Stimulated activated naive CD8-positive, alpha-beta T cell treated with anti-CD3 and anti-CD28 coated beads, Interleukin-15, Interleukin-2, amounts not matched to agents 100 ng/mL and 50 ng/mL, for 24 hours (primary cell): Measurements from ENCODE around the gene FAM111A.

Source experiments
- H3K27ac Mint-ChIP-seq: one replicate; pipeline ENCODE4 v1.8.0; 2021; ENCODE audit warnings: mild to moderate bottlenecking, mixed read lengths
- H3K27me3 Mint-ChIP-seq: one replicate; pipeline ENCODE4 v1.8.0; 2021; ENCODE audit warnings: mixed read lengths
- H3K36me3 Mint-ChIP-seq: one replicate; pipeline ENCODE4 v1.8.0; 2021; ENCODE audit warnings: low read depth, mixed read lengths
- H3K4me1 Mint-ChIP-seq: one replicate; pipeline ENCODE4 v1.8.0; 2021; ENCODE audit warnings: low read depth, mixed read lengths
- H3K4me3 Mint-ChIP-seq: one replicate; pipeline ENCODE4 v1.8.0; 2021; ENCODE audit warnings: mild to moderate bottlenecking, mixed read lengths
- H3K9me3 Mint-ChIP-seq: one replicate; pipeline ENCODE4 v1.8.0; 2021; ENCODE audit warnings: mixed read lengths

Gene FAM111A

GRCh38 chr11:59158206-59159068 is 15.8 kb downstream of the FAM111A start:
- Mint-ChIP-seq H3K4me1 (peaks cover 6% of the 10 kb centered on the region), H3K4me3 (peak overlapping the region; percentile 22)

GRCh38 chr11:59164028-59164427 is 21.4 kb downstream of the FAM111A start:
- no peaks in the 10 kb centered on the region for H3K9me3 Mint-ChIP-seq
- H3K4me1 Mint-ChIP-seq, result no peaks in the 10 kb centered on the region
- H3K27me3 Mint-ChIP-seq, result peaks cover 25% of the 10 kb centered on the region
- no peaks in the 10 kb centered on the region for H3K36me3 Mint-ChIP-seq
- H3K27ac Mint-ChIP-seq, result no peak overlapping the region
- no peak overlapping the region for H3K4me3 Mint-ChIP-seq

More at GRCh38 chr11:59158206-59159068, 15.8 kb downstream of the FAM111A start:
- Mint-ChIP-seq H3K36me3 (peaks cover 9% of the 10 kb centered on the region), H3K9me3 (no peaks in the 10 kb centered on the region), H3K27ac (no peak overlapping the region), H3K27me3 (peaks cover 11% of the 10 kb centered on the region)

- Mint-ChIP-seq H3K9me3 (no peaks in the 10 kb centered on the region), H3K4me1 (peaks cover 14% of the 10 kb centered on the region), H3K4me3 (peak within 1 kb of the TSS; percentile 78), H3K27ac (no peak within 1 kb of the TSS), H3K27me3 (peaks cover 19% of the 10 kb centered on the region), H3K36me3 (no peaks in the 10 kb centered on the region)
Observed at GRCh38 chr11:59171508-59172322, 29.1 kb downstream of the FAM111A start, which contains the start of gene DTX4. DTX4 (plus strand) TSS chr11:59172132; CDS start chr11:59172596, 464 bp downstream.

- no peaks in the 10 kb centered on the region for H3K36me3 Mint-ChIP-seq
- H3K27me3 Mint-ChIP-seq, result peaks cover 19% of the 10 kb centered on the region
- no peaks in the 10 kb centered on the region for H3K9me3 Mint-ChIP-seq
- H3K4me1 Mint-ChIP-seq, result peaks cover 14% of the 10 kb centered on the region
- H3K4me3 Mint-ChIP-seq, result peak overlapping the region; percentile 78
- H3K27ac Mint-ChIP-seq, result no peak overlapping the region
Observed at GRCh38 chr11:59172345-59173079, 29.9 kb downstream of the FAM111A start.

GRCh38 chr11:59173080-59173963 is 30.7 kb downstream of the FAM111A start:
- H3K9me3 Mint-ChIP-seq, result no peaks in the 10 kb centered on the region
- H3K4me3 Mint-ChIP-seq, result peak overlapping the region; percentile 78

GRCh38 chr11:59173964-59174663 is 31.5 kb downstream of the FAM111A start:
- no peak overlapping the region for H3K4me3 Mint-ChIP-seq

More at GRCh38 chr11:59173080-59173963, 30.7 kb downstream of the FAM111A start:
- peaks cover 14% of the 10 kb centered on the region for H3K4me1 Mint-ChIP-seq
- H3K27me3 Mint-ChIP-seq, result peaks cover 19% of the 10 kb centered on the region
- no peaks in the 10 kb centered on the region for H3K36me3 Mint-ChIP-seq
- no peak overlapping the region for H3K27ac Mint-ChIP-seq

GRCh38 chr11:59174664-59175033 is 32.0 kb downstream of the FAM111A start:
- H3K4me1 Mint-ChIP-seq, result peaks cover 14% of the 10 kb centered on the region
- H3K27me3 Mint-ChIP-seq, result peaks cover 19% of the 10 kb centered on the region
- H3K9me3 Mint-ChIP-seq, result no peaks in the 10 kb centered on the region
- H3K4me3 Mint-ChIP-seq, result no peak overlapping the region
- no peaks in the 10 kb centered on the region for H3K36me3 Mint-ChIP-seq
- H3K27ac Mint-ChIP-seq, result no peak overlapping the region

More at GRCh38 chr11:59173964-59174663, 31.5 kb downstream of the FAM111A start:
- H3K36me3 Mint-ChIP-seq, result no peaks in the 10 kb centered on the region
- peaks cover 14% of the 10 kb centered on the region for H3K4me1 Mint-ChIP-seq
- H3K9me3 Mint-ChIP-seq, result no peaks in the 10 kb centered on the region
- no peak overlapping the region for H3K27ac Mint-ChIP-seq
- peaks cover 19% of the 10 kb centered on the region for H3K27me3 Mint-ChIP-seq

- Mint-ChIP-seq H3K27ac (no peak overlapping the region), H3K9me3 (no peaks in the 10 kb centered on the region), H3K36me3 (no peaks in the 10 kb centered on the region), H3K4me1 (peaks cover 14% of the 10 kb centered on the region), H3K4me3 (no peak overlapping the region), H3K27me3 (peaks cover 19% of the 10 kb centered on the region)
Observed at GRCh38 chr11:59175091-59175501, 32.4 kb downstream of the FAM111A start.

- Mint-ChIP-seq H3K4me1 (peaks cover 14% of the 10 kb centered on the region), H3K36me3 (no peaks in the 10 kb centered on the region), H3K27me3 (peaks cover 19% of the 10 kb centered on the region), H3K9me3 (no peaks in the 10 kb centered on the region), H3K4me3 (no peak overlapping the region), H3K27ac (no peak overlapping the region)
Observed at GRCh38 chr11:59176330-59176729, 33.7 kb downstream of the FAM111A start.

GRCh38 chr11:59178402-59178801 is 35.7 kb downstream of the FAM111A start:
- H3K4me3 Mint-ChIP-seq, result no peak overlapping the region
- no peak overlapping the region for H3K27ac Mint-ChIP-seq
- H3K4me1 Mint-ChIP-seq, result peaks cover 6% of the 10 kb centered on the region
- no peaks in the 10 kb centered on the region for H3K9me3 Mint-ChIP-seq
- peaks cover 11% of the 10 kb centered on the region for H3K27me3 Mint-ChIP-seq
- H3K36me3 Mint-ChIP-seq, result no peaks in the 10 kb centered on the region

GRCh38 chr11:59179121-59179520 is 36.5 kb downstream of the FAM111A start:
- no peaks in the 10 kb centered on the region for H3K9me3 Mint-ChIP-seq
- H3K36me3 Mint-ChIP-seq, result no peaks in the 10 kb centered on the region
- H3K4me1 Mint-ChIP-seq, result peaks cover 3% of the 10 kb centered on the region
- no peak overlapping the region for H3K4me3 Mint-ChIP-seq
- no peak overlapping the region for H3K27ac Mint-ChIP-seq
- peaks cover 8% of the 10 kb centered on the region for H3K27me3 Mint-ChIP-seq

GRCh38 chr11:59180168-59180776 is 37.6 kb downstream of the FAM111A start:
- H3K4me1 Mint-ChIP-seq, result no peaks in the 10 kb centered on the region
- H3K36me3 Mint-ChIP-seq, result no peaks in the 10 kb centered on the region

GRCh38 chr11:59180907-59181306 is 38.3 kb downstream of the FAM111A start:
- H3K27me3 Mint-ChIP-seq, result no peaks in the 10 kb centered on the region
- no peaks in the 10 kb centered on the region for H3K9me3 Mint-ChIP-seq
- no peaks in the 10 kb centered on the region for H3K4me1 Mint-ChIP-seq
- no peak overlapping the region for H3K27ac Mint-ChIP-seq
- H3K4me3 Mint-ChIP-seq, result no peak overlapping the region
- no peaks in the 10 kb centered on the region for H3K36me3 Mint-ChIP-seq

More at GRCh38 chr11:59180168-59180776, 37.6 kb downstream of the FAM111A start:
- H3K4me3 Mint-ChIP-seq, result no peak overlapping the region
- peaks cover under 1% of the 10 kb centered on the region for H3K27me3 Mint-ChIP-seq
- H3K27ac Mint-ChIP-seq, result no peak overlapping the region
- no peaks in the 10 kb centered on the region for H3K9me3 Mint-ChIP-seq
